ENCODE measurements around the gene MCMBP.
A peak's percentile ranks its signal among the peaks of the same experiment; 100 is the strongest.

MCMBP gene

DNA sequence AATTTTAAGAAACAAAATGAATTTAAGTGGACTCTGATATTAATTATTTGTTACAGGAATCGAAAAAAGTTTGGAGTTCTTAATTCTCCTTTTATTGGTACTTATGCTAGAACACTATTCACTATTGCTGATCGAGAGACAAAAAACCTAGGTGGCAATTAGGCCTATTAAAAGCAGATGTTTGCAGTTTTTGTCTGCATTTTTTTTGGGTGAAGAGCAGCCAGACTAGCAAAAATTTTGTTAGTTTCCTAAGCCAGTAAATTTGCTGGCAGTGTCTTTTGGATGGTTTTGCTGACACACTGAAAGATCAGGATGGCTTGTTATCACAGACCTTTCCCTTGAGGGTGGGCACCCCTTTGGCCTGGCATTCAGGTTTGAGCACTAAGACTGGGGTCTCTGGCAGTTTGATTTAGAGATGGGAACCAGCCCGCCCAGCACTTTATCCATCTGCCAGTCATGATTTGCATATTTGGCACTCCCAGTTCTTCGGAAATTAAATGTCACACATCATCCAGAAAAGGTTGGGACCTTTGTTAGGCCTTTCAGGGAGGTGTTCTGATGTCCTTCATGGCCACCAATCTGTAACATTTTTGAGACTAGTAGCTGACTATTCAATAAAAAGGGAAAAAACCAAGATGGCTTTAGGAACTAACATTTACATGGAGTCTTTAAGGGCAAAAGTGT is 89.5 kb downstream of the MCMBP start:
- DNase-seq (ENCODE audit: low spot score): peak; percentile 51

DNA sequence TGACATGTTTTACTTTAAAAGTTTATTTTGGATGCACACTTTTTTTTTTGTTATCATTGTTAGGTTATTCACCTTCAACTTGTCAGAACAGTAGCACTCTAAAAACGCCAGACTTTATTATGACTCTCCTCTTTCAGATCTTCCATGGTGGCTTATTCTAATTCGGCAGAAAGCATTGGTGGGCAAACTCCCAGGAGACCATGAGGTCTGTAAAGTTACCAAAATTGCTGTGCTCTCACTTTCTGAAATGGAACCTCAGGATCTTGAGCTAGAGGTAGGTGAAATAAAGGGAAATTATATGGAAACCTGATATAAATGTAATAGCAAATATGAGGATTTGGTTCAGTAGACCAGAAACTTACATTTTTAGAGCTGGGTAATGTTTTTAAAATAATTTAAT is 91.1 kb downstream of the MCMBP start:
- no peak for DNase-seq (ENCODE audit: low spot score)

DNA sequence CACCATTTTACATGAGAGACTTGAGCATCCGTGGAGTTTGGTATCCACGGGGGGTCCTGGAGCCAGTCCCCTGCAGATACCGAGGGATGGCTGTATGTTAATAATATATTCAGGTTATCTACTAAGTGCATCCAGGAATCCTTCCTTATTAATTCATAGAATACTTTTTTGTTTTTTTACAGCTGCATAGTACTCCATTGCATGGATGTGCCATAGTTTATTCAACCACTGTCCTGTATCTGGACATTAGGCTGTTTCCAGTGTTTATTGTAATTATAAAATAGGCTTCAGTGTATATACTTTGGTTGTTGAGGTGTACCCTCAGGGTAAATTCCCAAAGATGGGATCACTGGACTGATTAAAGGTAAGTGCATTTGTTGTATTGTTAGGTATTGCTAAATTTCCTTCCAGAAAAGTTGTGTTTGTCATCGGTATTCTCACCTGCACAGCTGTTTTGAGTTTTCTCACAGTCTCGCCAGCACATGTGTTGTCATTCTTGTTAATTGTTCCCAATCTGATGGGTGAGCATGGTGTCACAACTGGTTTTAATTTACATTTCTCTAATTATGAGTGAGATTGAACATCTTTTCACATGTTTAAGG is 91.7 kb downstream of the MCMBP start:
- DNase-seq (ENCODE audit: low spot score): no peak

Data from GM03348 (cell line).